Liver (tissue), 9 donors: Measurements from ENCODE around the gene SOX13. TPM values are rescaled to one million over a fixed set of nuclear protein-coding genes. Genes with fewer than 3 reads are reported as not detected.
A peak's percentile ranks its signal among the peaks of the same experiment; 100 is the strongest.

Experiments
- DNase-seq: peaks from one replicate; pipeline ENCODE4 v3.0.0-alpha.2; 2017; ENCODE audit warnings: low spot score
- H3K27ac ChIP-seq, 2 donors: one replicate each; pipeline ENCODE4 v1.7.0; 2013; ENCODE audit warnings: inconsistent platforms in 2 of 2, low read length in 2 of 2, control low read depth in 1 of 2, low read depth in 1 of 2, mild to moderate bottlenecking in 1 of 2
- H3K27me3 ChIP-seq, 4 donors: one replicate each; pipeline versions ENCODE4 v1.6.1 to v1.7.0; 2013; ENCODE audit warnings: low read length in 3 of 4, inconsistent platforms in 1 of 4, mild to moderate bottlenecking in 1 of 4, moderate library complexity in 1 of 4; ENCODE audit not compliant: control insufficient read depth in 4 of 4, insufficient read depth in 4 of 4
- H3K36me3 ChIP-seq, 4 donors: one replicate each; pipeline versions ENCODE4 v1.6.1 to v1.7.0; 2013; ENCODE audit warnings: low read length in 3 of 4, mild to moderate bottlenecking in 3 of 4, low read depth in 1 of 4, moderate library complexity in 1 of 4; ENCODE audit not compliant: control insufficient read depth in 4 of 4, insufficient read depth in 3 of 4
- H3K4me1 ChIP-seq, 4 donors: one replicate each; pipeline versions ENCODE4 v1.6.1 to v1.7.0; 2013; ENCODE audit warnings: low read length in 3 of 4, mild to moderate bottlenecking in 3 of 4, moderate library complexity in 1 of 4; ENCODE audit not compliant: control insufficient read depth in 4 of 4, insufficient read depth in 4 of 4
- H3K4me3 ChIP-seq, 3 donors: one replicate each; pipeline versions ENCODE4 v1.6.1 to v1.7.0; 2013; ENCODE audit warnings: low read length in 3 of 3, control low read depth in 1 of 3, low read depth in 1 of 3, mild to moderate bottlenecking in 1 of 3
- H3K9ac ChIP-seq, 2 donors: one replicate each; pipeline ENCODE4 v1.7.0; 2013; ENCODE audit warnings: low read length in 2 of 2, mild to moderate bottlenecking in 2 of 2, moderate library complexity in 2 of 2, control low read depth in 1 of 2, low read depth in 1 of 2
- H3K9me3 ChIP-seq, 4 donors: one replicate each; pipeline versions ENCODE4 v1.6.1 to v1.7.0; 2013; ENCODE audit warnings: low read length in 3 of 4; ENCODE audit not compliant: control insufficient read depth in 4 of 4
- ATF3 ChIP-seq: IDR thresholded peaks from 2 replicates; pipeline ENCODE4 v1.6.1; 2016; ENCODE audit warnings: antibody characterized with exemption
- CTCF ChIP-seq: fragments of 150-350 bp; IDR thresholded peaks from 2 replicates; pipeline ENCODE4 v1.5.1; 2017; ENCODE audit warnings: improper control_type of control experiment, low read depth, low read length; ENCODE audit not compliant: missing input control
- EGR1 ChIP-seq, 2 donors: IDR thresholded peaks; 2 replicates each; pipeline ENCODE4 v1.6.1; 2016 to 2018; ENCODE audit warnings: antibody characterized with exemption in 2 of 2, low read depth in 2 of 2
- FOXA1 ChIP-seq: IDR thresholded peaks from 2 replicates; pipeline ENCODE4 v1.6.1; 2016; ENCODE audit warnings: antibody characterized with exemption
- FOXA2 ChIP-seq: IDR thresholded peaks from 2 replicates; pipeline ENCODE4 v1.6.1; 2016; ENCODE audit warnings: antibody characterized with exemption
- GABPA ChIP-seq, 2 donors: IDR thresholded peaks in 1 of 2; conservative IDR thresholded peaks in 1 of 2; 2 replicates each; pipeline ENCODE4 v1.6.1; 2016; ENCODE audit warnings: antibody characterized with exemption in 2 of 2, mild to moderate bottlenecking in 1 of 2, moderate library complexity in 1 of 2
- HNF4A ChIP-seq, 2 donors: conservative IDR thresholded peaks; 2 replicates each; pipeline ENCODE4 v1.6.1; 2016; ENCODE audit warnings: antibody characterized with exemption in 2 of 2, mild to moderate bottlenecking in 2 of 2
- HNF4G ChIP-seq: IDR thresholded peaks from 2 replicates; pipeline ENCODE4 v1.6.1; 2016; ENCODE audit warnings: antibody characterized with exemption
- JUND ChIP-seq, 2 donors: IDR thresholded peaks; 2 replicates each; pipeline ENCODE4 v1.6.1; 2016; ENCODE audit warnings: antibody characterized with exemption in 2 of 2
- MAX ChIP-seq: IDR thresholded peaks from 2 replicates; pipeline ENCODE4 v1.6.1; 2016; ENCODE audit warnings: antibody characterized with exemption
- NR2F2 ChIP-seq: IDR thresholded peaks from 2 replicates; pipeline ENCODE4 v1.6.1; 2016; ENCODE audit warnings: antibody characterized with exemption
- RAD21 ChIP-seq, 2 donors: IDR thresholded peaks; 2 replicates each; pipeline ENCODE4 v1.6.1; 2016; ENCODE audit warnings: antibody characterized with exemption in 2 of 2, mild to moderate bottlenecking in 2 of 2
- RXRA ChIP-seq, 2 donors: IDR thresholded peaks; 2 replicates each; pipeline ENCODE4 v1.6.1; 2017 to 2018; ENCODE audit warnings: antibody characterized with exemption in 2 of 2, mild to moderate bottlenecking in 1 of 2
- SP1 ChIP-seq: IDR thresholded peaks from 2 replicates; pipeline ENCODE4 v1.6.1; 2018; ENCODE audit warnings: antibody characterized with exemption, mild to moderate bottlenecking
- TAF1 ChIP-seq: conservative IDR thresholded peaks from 2 replicates; pipeline ENCODE4 v1.6.1; 2016; ENCODE audit warnings: antibody characterized with exemption, mild to moderate bottlenecking
- YY1 ChIP-seq: IDR thresholded peaks from 2 replicates; pipeline ENCODE4 v1.6.1; 2016; ENCODE audit warnings: antibody characterized with exemption, mild to moderate bottlenecking
- ZBTB33 ChIP-seq: IDR thresholded peaks from 2 replicates; pipeline ENCODE4 v1.6.1; 2016; ENCODE audit warnings: antibody characterized with exemption
- WGBS: extraction: QIAGEN DNeasy Blood & Tissue Kit; methylation state at CpG from one replicate; pipeline ENCODE4 v1.1.7; 2013; 5-methylcytosine and 5-hydroxymethylcytosine counted together
- polyA plus RNA-seq, 2 donors: library from polyadenylated mRNA; stranded (reverse) in 1 of 2; unstranded in 1 of 2; fragments of 200-250 nt in 1 of 2; fragments of >200 nt in 1 of 2; fragmentation: Nextera tagmentation in 1 of 2; extraction: Ambion mirVana in 1 of 2; gene quantifications; one replicate each; pipeline versions ENCODE4 v1.2.1 to v1.2.3, GENCODE V29; 2013 to 2015
- total RNA-seq, 2 donors: library from RNA; depleted of rRNA; stranded (reverse); fragments of >200 nt; gene quantifications; one replicate each; pipeline ENCODE4 v1.2.3, GENCODE V29; 2014
- donor health status: healthy.
- donor health status: healthy.
- donor health status: healthy.
- donor health status: healthy.
- donor health status: healthy.

The SOX13 gene
- total and polyA plus RNA-seq, 4 donors, result 7.8 to 15.5 (median 8.7) TPM

- Histone ChIP-seq H3K36me3 (no peaks in the 10 kb centered on the region), H3K27ac (peak overlapping the region in 1 of 2 donors; percentile 4), H3K27me3 (no peaks in the 10 kb centered on the region), H3K9ac (no peak overlapping the region), H3K9me3 (no peaks in the 10 kb centered on the region), H3K4me1 (peaks cover 8 to 59% (median 34%) of the 10 kb centered on the region in 4 donors), H3K4me3 (no peak overlapping the region)
- TF ChIP-seq CTCF (no peak), SP1 (no peak)
- DNase-seq, result no peak
- WGBS, result 90% methylated on average over 5 of the region's 5 CpGs
These were observed 18.9 kb downstream of the SOX13 start for GRCh38 chr1:204091787-204092312.

GRCh38 chr1:204092632-204093420 is 19.9 kb downstream of the SOX13 start:
- peak overlapping the region; percentile 83 for H3K27ac ChIP-seq
- H3K36me3 ChIP-seq, result no peaks in the 10 kb centered on the region
- no peaks in the 10 kb centered on the region for H3K27me3 ChIP-seq
- H3K4me1 ChIP-seq, result peaks cover 4 to 49% (median 26%) of the 10 kb centered on the region in 4 donors
- no peak for DNase-seq
- WGBS, result 52% methylated on average over 12 of the region's 12 CpGs
- no peak overlapping the region for H3K4me3 ChIP-seq
- TF ChIP-seq EGR1 (IDR thresholded peaks at IDR 0.05; ENCODE audit: low read depth in 2 of 2) (no peak), CTCF (no peak), FOXA2 (no peak), SP1 (no peak)
- no peak overlapping the region for H3K9ac ChIP-seq
- no peaks in the 10 kb centered on the region for H3K9me3 ChIP-seq

- Histone ChIP-seq H3K9me3 (no peaks in the 10 kb centered on the region), H3K4me1 (peaks cover 3 to 44% (median 21%) of the 10 kb centered on the region in 4 donors), H3K27ac (peak overlapping the region; percentile 83), H3K36me3 (no peaks in the 10 kb centered on the region), H3K27me3 (no peaks in the 10 kb centered on the region), H3K4me3 (no peak overlapping the region), H3K9ac (peak overlapping the region in 1 of 2 donors; percentile 24)
- DNase-seq, result no peak
- 28% methylated on average over 4 of the region's 4 CpGs for WGBS
- TF ChIP-seq JUND (IDR thresholded peaks at IDR 0.05) (peak in 1 of 2 donors; percentile 7), FOXA1 (no peak), RAD21 (IDR thresholded peaks at IDR 0.05) (peak in 1 of 2 donors; percentile 18), YY1 (no peak), TAF1 (no peak), CTCF (no peak), RXRA (IDR thresholded peaks at IDR 0.05) (peak; percentile 30 to 47), FOXA2 (no peak), MAX (no peak), ZBTB33 (no peak), GABPA (IDR thresholded peaks at IDR 0.05 in 1 of 2, conservative IDR thresholded peaks at IDR 0.05 in 1 of 2) (peak; percentile 32 to 63), NR2F2 (peak; percentile 30), SP1 (peak; percentile 94), ATF3 (no peak), HNF4A (conservative IDR thresholded peaks at IDR 0.05) (peak; percentile 90 to 92), HNF4G (peak; percentile 77), EGR1 (IDR thresholded peaks at IDR 0.05; ENCODE audit: low read depth in 2 of 2) (no peak)
These were observed 20.5 kb downstream of the SOX13 start for GRCh38 chr1:204093421-204093717.
